SK-N-SH (cell line): ENCODE data around the gene VPS18. TPM values are rescaled to one million over a fixed set of nuclear protein-coding genes. Genes with fewer than 3 reads are reported as not detected.

Source experiments
- CTCF ChIA-PET: fragments of 300-600, 350-600 bp; formaldehyde crosslinking; extraction: SDS; loops from one replicate; lab custom pipeline; 2021; lab: Yijun Ruan, JAX
- POLR2A ChIA-PET: fragments of 350-600 bp; sonication (Branson Sonifier 250); formaldehyde crosslinking; extraction: SDS; loops from one replicate; lab custom pipeline; 2020; ENCODE audit warnings: antibody characterized with exemption, inconsistent platforms; lab: Yijun Ruan, JAX
- DNase-seq: peaks from one replicate; pipeline ENCODE4 v3.0.0; 2012
- H2AFZ ChIP-seq: fragments of 200-600 bp; sonication (generic); 2 replicates; pipeline ENCODE4 v1.8.1; 2016; ENCODE audit warnings: antibody characterized with exemption, mild to moderate bottlenecking, low read depth
- H3F3A ChIP-seq: fragments of 200-600 bp; sonication (generic); replicated peaks from 2 replicates; pipeline ENCODE3; 2016; ENCODE audit warnings: antibody characterized with exemption, mild to moderate bottlenecking; ENCODE audit not compliant: insufficient read depth
- H3K27ac ChIP-seq, 2 experiments: fragments of 200-500 bp in 1 of 2; fragments of 200-600 bp in 1 of 2; sonication (Bioruptor generic) in 1 of 2; sonication (generic), shearing (Covaris generic) in 1 of 2; 2 replicates each; pipeline versions ENCODE4 v1.5.1 to v1.6.1; 2014 to 2016; ENCODE audit warnings: low read depth in 2 of 2, inconsistent platforms in 1 of 2, low read length in 1 of 2, mild to moderate bottlenecking in 1 of 2, mixed read lengths in 1 of 2
- H3K27me3 ChIP-seq: fragments of 200-600 bp; sonication (generic), shearing (Covaris generic); 2 replicates; pipeline ENCODE4 v1.6.1; 2016; ENCODE audit warnings: mixed run types; ENCODE audit not compliant: insufficient read depth
- H3K36me3 ChIP-seq, 2 experiments: fragments of 200-500 bp in 1 of 2; fragments of 200-600 bp in 1 of 2; sonication (Bioruptor generic) in 1 of 2; sonication (generic) in 1 of 2; replicated peaks in 1 of 2; 2 replicates each; pipeline versions ENCODE3 to v1.5.1; 2014 to 2016; ENCODE audit warnings: low read length in 1 of 2, mild to moderate bottlenecking in 1 of 2; ENCODE audit not compliant: insufficient read depth in 2 of 2, control insufficient read depth in 1 of 2
- H3K4me1 ChIP-seq, 2 experiments: fragments of 200-500 bp in 1 of 2; fragments of 200-600 bp in 1 of 2; sonication (Bioruptor generic) in 1 of 2; sonication (generic), shearing (Covaris generic) in 1 of 2; 2 replicates each; pipeline versions ENCODE4 v1.5.1 to v1.6.1; 2014 to 2016; ENCODE audit warnings: low read depth in 1 of 2, low read length in 1 of 2, mixed run types in 1 of 2; ENCODE audit not compliant: insufficient read depth in 2 of 2, control insufficient read depth in 1 of 2
- H3K4me2 ChIP-seq: fragments of 200-600 bp; sonication (generic), shearing (Covaris generic); 2 replicates; pipeline ENCODE4 v1.6.1; 2017; ENCODE audit warnings: mixed run types
- H3K4me3 ChIP-seq, 2 experiments: fragments of 200-500 bp in 1 of 2; fragments of 200-600 bp in 1 of 2; sonication (Bioruptor generic) in 1 of 2; sonication (generic), shearing (Covaris generic) in 1 of 2; 2 replicates each; pipeline versions ENCODE4 v1.5.1 to v1.8.1; 2014 to 2016; ENCODE audit warnings: low read depth in 2 of 2, inconsistent platforms in 1 of 2, low read length in 1 of 2, mild to moderate bottlenecking in 1 of 2, mixed read lengths in 1 of 2, moderate library complexity in 1 of 2
- H3K79me2 ChIP-seq: fragments of 200-600 bp; sonication (generic); 2 replicates; pipeline ENCODE4 v1.8.1; 2017; ENCODE audit warnings: mild to moderate bottlenecking; ENCODE audit not compliant: insufficient read depth
- H3K9ac ChIP-seq: fragments of 200-600 bp; sonication (generic); 2 replicates; pipeline ENCODE4 v1.6.1; 2017; ENCODE audit warnings: mixed run types
- H3K9me2 ChIP-seq: fragments of 200-600 bp; sonication (generic); 2 replicates; pipeline ENCODE4 v1.6.1; 2017; ENCODE audit warnings: mixed run types
- H3K9me3 ChIP-seq: fragments of 200-600 bp; sonication (generic); 2 replicates; pipeline ENCODE4 v1.6.1; 2017; ENCODE audit warnings: mixed run types, mild to moderate bottlenecking, moderate library complexity
- H4K20me1 ChIP-seq: fragments of 200-600 bp; sonication (generic); 2 replicates; pipeline ENCODE4 v1.6.1; 2017; ENCODE audit warnings: mild to moderate bottlenecking, mixed run types; ENCODE audit not compliant: insufficient read depth
- CHD2 ChIP-seq: fragments of 150-350 bp; IDR thresholded peaks from 2 replicates; pipeline ENCODE4 v1.6.1; 2018; ENCODE audit warnings: low read length; ENCODE audit not compliant: partially characterized antibody
- EP300 ChIP-seq, 2 experiments: IDR thresholded peaks; 2 replicates each; pipeline versions ENCODE4 v1.4.0 to v1.6.1; 2012; ENCODE audit warnings: borderline replicate concordance in 1 of 2, low read depth in 1 of 2, low read length in 1 of 2
- EZH2phosphoT487 ChIP-seq: fragments of 200-600 bp; sonication (generic); IDR thresholded peaks from 2 replicates; pipeline ENCODE4 v1.6.1; 2017; ENCODE audit warnings: low read depth, mixed run types, mild to moderate bottlenecking, antibody characterized with exemption, moderate library complexity, borderline replicate concordance
- GATA2 ChIP-seq: sonication (generic); formaldehyde crosslinking; IDR thresholded peaks from 2 replicates; pipeline ENCODE4 v1.5.0; 2020; ENCODE audit warnings: mild to moderate bottlenecking, missing genetic modification reagents
- MEF2A ChIP-seq: IDR thresholded peaks from 2 replicates; pipeline ENCODE4 v1.4.0; 2012; ENCODE audit warnings: low read depth, borderline replicate concordance
- POLR2AphosphoS5 ChIP-seq: IDR thresholded peaks from 2 replicates; pipeline ENCODE4 v1.6.1; 2012; ENCODE audit warnings: low read depth, low read length
- RAD21 ChIP-seq: IDR thresholded peaks from 2 replicates; pipeline ENCODE4 v1.6.1; 2012; ENCODE audit warnings: mild to moderate bottlenecking, low read length
- RCOR1 ChIP-seq: fragments of 150-350 bp; IDR thresholded peaks from 2 replicates; pipeline ENCODE4 v1.6.1; 2017; ENCODE audit warnings: antibody characterized with exemption, low read length
- RFX5 ChIP-seq: IDR thresholded peaks from 2 replicates; pipeline ENCODE4 v1.6.1; 2012; ENCODE audit warnings: mild to moderate bottlenecking, improper control_type of control experiment, low read length
- TEAD4 ChIP-seq: IDR thresholded peaks from 2 replicates; pipeline ENCODE4 v1.4.0; 2012; ENCODE audit warnings: mild to moderate bottlenecking, borderline replicate concordance; ENCODE audit not compliant: insufficient read depth
- WGBS: methylation state at CpG from one replicate; pipeline ENCODE4 v1.1.6; 2017; ENCODE audit warnings: low lambda C conversion rate; 5-methylcytosine and 5-hydroxymethylcytosine counted together
- polyA plus RNA-seq, 3 experiments: library from polyadenylated mRNA; depleted of rRNA; stranded (reverse); fragments of >200 nt; gene quantifications; 2 replicates each; pipeline ENCODE4 v1.2.3, GENCODE V29; 2012
- TF ChIP-seq, protein P1 (sequence below): IDR thresholded peaks from 2 replicates; pipeline ENCODE4 v1.4.0; 2012; ENCODE audit warnings: low read depth, borderline replicate concordance
- TF ChIP-seq, protein P2 (sequence below): fragments of 200-600 bp; sonication (generic); IDR thresholded peaks from 2 replicates; pipeline ENCODE4 v1.6.1; 2017; ENCODE audit warnings: antibody characterized with exemption, mild to moderate bottlenecking, moderate library complexity

VPS18 gene
- polyA plus RNA-seq, 1 of the 3 experiments (the other 2 are of a cell fraction) = 14.1 TPM

DNA sequence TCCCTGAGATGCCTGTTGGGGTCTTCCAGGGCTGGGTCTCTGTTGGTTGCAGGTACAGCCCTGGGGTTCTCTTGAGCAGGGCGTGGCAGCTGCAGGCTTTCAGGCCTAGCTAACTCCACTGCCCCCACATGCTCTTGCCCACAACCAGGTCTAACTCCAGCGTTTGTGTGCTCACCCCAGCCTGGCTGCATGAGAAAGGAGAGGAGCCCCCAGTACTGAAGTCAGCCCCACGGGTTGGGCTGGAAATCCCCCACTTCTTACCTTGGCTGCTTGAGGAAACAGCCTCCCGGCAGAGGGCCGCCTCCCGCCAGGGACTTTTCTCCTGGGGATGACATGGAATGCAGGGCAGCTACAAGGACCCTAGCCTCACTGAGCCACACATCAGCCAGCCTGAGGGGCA lies 18.2 kb downstream of the VPS18 start:
- H3K4me2 ChIP-seq = no peak overlapping the region
- no peaks in the 10 kb centered on the region for H3K27me3 ChIP-seq
- H3K27ac ChIP-seq = no peak overlapping the region
- TF ChIP-seq TEAD4 = no peak
- TF ChIP-seq, all 33 proteins: peak for 0
- ChIA-PET CTCF (interaction anchor here (1.2 to 23.8 kb wide), 4 partner anchors 8 to 18 kb away, joined by 4 to 675 read pairs (median 61); partner anchors contain the start of genes DLL4 and VPS18), POLR2A (no interaction called here)
- 63% methylated on average over 3 of the region's 6 CpGs for WGBS
- Histone ChIP-seq H3K9me2 (no peaks in the 10 kb centered on the region), H3F3A (peaks cover 7% of the 10 kb centered on the region), H2AFZ (no peak overlapping the region), H3K9me3 (no peaks in the 10 kb centered on the region), H3K79me2 (no peaks in the 10 kb centered on the region), H3K4me1 (peaks cover under 1 to 26% of the 10 kb centered on the region in 2 experiments; a peak in 2 of 4 replicates), H3K4me3 (no peak overlapping the region), H4K20me1 (no peaks in the 10 kb centered on the region), H3K36me3 (no peaks in the 10 kb centered on the region), H3K9ac (no peak overlapping the region)
- DNase-seq = no peak

- H4K20me1 ChIP-seq = no peaks in the 10 kb centered on the region
- peaks cover 0 to 21% of the 10 kb centered on the region in 2 experiments; a peak in 1 of 4 replicates for H3K4me1 ChIP-seq
- no peak overlapping the region for H3K4me3 ChIP-seq
- ChIA-PET CTCF (interaction anchor here (1.4 to 33.6 kb wide), 5 partner anchors 12 to 108 kb away, joined by 5 to 675 read pairs (median 41); partner anchors contain the start of genes DLL4 and VPS18), POLR2A (no interaction called here)
- TF ChIP-seq RCOR1 = no peak
- TF ChIP-seq RFX5 = no peak
- TF ChIP-seq, protein P1, sequence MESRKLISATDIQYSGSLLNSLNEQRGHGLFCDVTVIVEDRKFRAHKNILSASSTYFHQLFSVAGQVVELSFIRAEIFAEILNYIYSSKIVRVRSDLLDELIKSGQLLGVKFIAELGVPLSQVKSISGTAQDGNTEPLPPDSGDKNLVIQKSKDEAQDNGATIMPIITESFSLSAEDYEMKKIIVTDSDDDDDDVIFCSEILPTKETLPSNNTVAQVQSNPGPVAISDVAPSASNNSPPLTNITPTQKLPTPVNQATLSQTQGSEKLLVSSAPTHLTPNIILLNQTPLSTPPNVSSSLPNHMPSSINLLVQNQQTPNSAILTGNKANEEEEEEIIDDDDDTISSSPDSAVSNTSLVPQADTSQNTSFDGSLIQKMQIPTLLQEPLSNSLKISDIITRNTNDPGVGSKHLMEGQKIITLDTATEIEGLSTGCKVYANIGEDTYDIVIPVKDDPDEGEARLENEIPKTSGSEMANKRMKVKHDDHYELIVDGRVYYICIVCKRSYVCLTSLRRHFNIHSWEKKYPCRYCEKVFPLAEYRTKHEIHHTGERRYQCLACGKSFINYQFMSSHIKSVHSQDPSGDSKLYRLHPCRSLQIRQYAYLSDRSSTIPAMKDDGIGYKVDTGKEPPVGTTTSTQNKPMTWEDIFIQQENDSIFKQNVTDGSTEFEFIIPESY = no peak
- no peak for TF ChIP-seq EP300 (IDR thresholded peaks at IDR 0.05; ENCODE audit: borderline replicate concordance in 1 of 2, low read depth in 1 of 2, low read length in 1 of 2)
- TF ChIP-seq RAD21 = no peak
- TF ChIP-seq POLR2AphosphoS5 = no peak
- TF ChIP-seq, protein P2, sequence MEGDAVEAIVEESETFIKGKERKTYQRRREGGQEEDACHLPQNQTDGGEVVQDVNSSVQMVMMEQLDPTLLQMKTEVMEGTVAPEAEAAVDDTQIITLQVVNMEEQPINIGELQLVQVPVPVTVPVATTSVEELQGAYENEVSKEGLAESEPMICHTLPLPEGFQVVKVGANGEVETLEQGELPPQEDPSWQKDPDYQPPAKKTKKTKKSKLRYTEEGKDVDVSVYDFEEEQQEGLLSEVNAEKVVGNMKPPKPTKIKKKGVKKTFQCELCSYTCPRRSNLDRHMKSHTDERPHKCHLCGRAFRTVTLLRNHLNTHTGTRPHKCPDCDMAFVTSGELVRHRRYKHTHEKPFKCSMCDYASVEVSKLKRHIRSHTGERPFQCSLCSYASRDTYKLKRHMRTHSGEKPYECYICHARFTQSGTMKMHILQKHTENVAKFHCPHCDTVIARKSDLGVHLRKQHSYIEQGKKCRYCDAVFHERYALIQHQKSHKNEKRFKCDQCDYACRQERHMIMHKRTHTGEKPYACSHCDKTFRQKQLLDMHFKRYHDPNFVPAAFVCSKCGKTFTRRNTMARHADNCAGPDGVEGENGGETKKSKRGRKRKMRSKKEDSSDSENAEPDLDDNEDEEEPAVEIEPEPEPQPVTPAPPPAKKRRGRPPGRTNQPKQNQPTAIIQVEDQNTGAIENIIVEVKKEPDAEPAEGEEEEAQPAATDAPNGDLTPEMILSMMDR = no peak
- TF ChIP-seq EZH2phosphoT487 = no peak
- TF ChIP-seq CHD2 = no peak
- TF ChIP-seq MEF2A = no peak
- no peak for TF ChIP-seq GATA2 (CRISPR knock-in tag)
- H3K79me2 ChIP-seq = no peaks in the 10 kb centered on the region
- H3F3A ChIP-seq = no peaks in the 10 kb centered on the region
- no peak for DNase-seq
- H3K9me3 ChIP-seq = no peaks in the 10 kb centered on the region
- no peak overlapping the region for H3K4me2 ChIP-seq
- no peak overlapping the region for H3K27ac ChIP-seq
- H3K27me3 ChIP-seq = no peaks in the 10 kb centered on the region
- 97% methylated on average over 12 of the region's 12 CpGs for WGBS
- no peak overlapping the region for H2AFZ ChIP-seq
- no peaks in the 10 kb centered on the region for H3K36me3 ChIP-seq
- H3K9ac ChIP-seq = no peak overlapping the region
- H3K9me2 ChIP-seq = no peaks in the 10 kb centered on the region
These were observed 19.8 kb downstream of the VPS18 start for GRCh38 chr15:40914013-40914412.
